ENCODE results near the gene GMDS. TPM values are rescaled to one million over a fixed set of nuclear protein-coding genes. Genes with fewer than 3 reads are reported as not detected.

GMDS gene
- total and polyA plus RNA-seq, 2 donors (not counting 3 experiments of a cell fraction or from before 2014, with no cell fraction given): 9.8 to 23.5 TPM

DNA sequence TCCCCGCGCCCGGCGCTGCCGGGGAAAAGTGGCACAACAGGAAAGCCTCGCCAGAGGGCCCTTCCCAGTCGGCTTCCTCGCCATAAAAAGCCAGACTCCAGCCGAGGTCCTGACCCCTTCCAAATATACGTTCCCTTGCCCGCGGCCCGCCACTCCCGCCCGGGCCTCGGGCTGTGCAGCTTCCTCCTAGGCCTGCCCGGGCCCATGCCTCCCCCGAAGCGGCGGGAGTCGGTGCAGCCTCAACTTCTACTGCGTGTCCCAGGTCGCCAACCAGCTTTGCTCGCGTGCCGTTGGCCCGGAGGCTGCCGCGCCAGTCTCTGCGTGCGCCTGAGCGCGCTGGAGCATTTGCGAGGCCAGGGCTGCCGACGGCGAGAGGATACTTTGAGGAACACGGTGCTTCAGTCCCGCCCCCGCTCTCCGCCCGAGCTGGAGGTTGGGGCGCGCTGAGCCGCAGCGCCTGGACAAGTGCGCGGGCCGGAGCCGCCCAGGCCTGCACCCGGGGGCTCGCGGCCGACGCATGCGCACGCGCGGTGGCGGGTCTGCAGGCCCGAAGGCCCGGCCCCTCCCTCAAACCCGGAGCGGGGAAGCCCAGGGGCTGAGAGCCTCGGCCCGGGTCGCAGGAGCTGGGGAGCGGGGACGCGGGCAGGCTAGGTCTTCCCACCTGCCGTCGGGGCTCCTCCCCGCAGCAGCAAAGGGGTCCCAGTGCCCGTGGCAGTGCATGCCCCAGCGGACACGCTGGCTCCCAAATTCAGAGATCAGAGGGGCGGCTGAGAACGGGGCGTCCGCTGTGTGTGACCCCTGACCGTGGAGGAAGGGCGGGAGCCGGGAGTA lies 625.5 kb downstream of the GMDS start:
- Histone ChIP-seq H2AFZ (ENCODE audit: low read depth, low read length) (peak overlapping the region; percentile 41), H3K4me1 (ENCODE audit: control insufficient read depth, extremely low read depth, insufficient read depth, low read length) (peaks cover 45% of the 10 kb centered on the region), H3K4me2 (ENCODE audit: insufficient read depth, low read length) (peak overlapping the region; percentile 0), H3K79me2 (ENCODE audit: control insufficient read depth, insufficient read depth, low read length) (peaks cover 21% of the 10 kb centered on the region), H3K36me3 (ENCODE audit: control insufficient read depth in 2 of 2, extremely low read depth in 1 of 2, insufficient read depth in 2 of 2, low read length in 2 of 2) (no peaks in the 10 kb centered on the region), H3K9ac (replicated peaks; ENCODE audit: extremely low read depth, insufficient read depth, low read length) (no peak overlapping the region), H3K4me3 (replicated peaks in 1 of 3; ENCODE audit: insufficient read depth in 1 of 3, low read depth in 1 of 3, low read length in 3 of 3) (peak overlapping the region in 1 of 3 experiments; percentile 17), H3K9me3 (replicated peaks; ENCODE audit: control insufficient read depth, insufficient read depth, low read length) (no peaks in the 10 kb centered on the region), H3K27me3 (ENCODE audit: control insufficient read depth in 2 of 2, insufficient read depth in 2 of 2, low read length in 2 of 2) (no peaks in the 10 kb centered on the region), H3K27ac (ENCODE audit: insufficient read depth, low read depth, low read length) (no peak overlapping the region), H4K20me1 (replicated peaks; ENCODE audit: control insufficient read depth, extremely low read depth, insufficient read depth, low read length) (no peaks in the 10 kb centered on the region), H3K9me1 (replicated peaks; ENCODE audit: control insufficient read depth, extremely low read depth, insufficient read depth, low read length) (no peaks in the 10 kb centered on the region)
- ChIA-PET CTCF (interaction anchor here (1.4 kb wide), 2 partner anchors 8 to 484 kb away, joined by 3 to 4 read pairs; no protein-coding TSS in a partner anchor), POLR2A (no interaction called here)
- dilution Hi-C loops (cut with MboI; ENCODE audit: extremely low pct_ligation_motif_present, low sequenced_read_pairs) (loop anchor here (25.0 kb wide), 1 partner anchor 492 kb away; no protein-coding TSS in a partner anchor), intact Hi-C loops (cut with micrococcal nuclease) (loop anchor here (5.0 to 10.0 kb wide), 3 partner anchors 407 to 1445 kb away; partner anchors contain the start of gene RIPK1)
- DNase-seq (ENCODE audit: low read depth, low spot score) (peak; percentile 61), FAIRE-seq (peak; percentile 47)
- no TSS peak for BruUV-seq (replicated peaks)
- TF ChIP-seq FOS (IDR thresholded peaks at IDR 0.05; ENCODE audit: borderline replicate concordance, insufficient read depth, low read length) (no peak), GATA2 (IDR thresholded peaks at IDR 0.05; ENCODE audit: insufficient read depth, insufficient read length, low read depth, low read length) (no peak), JUN (IDR thresholded peaks at IDR 0.05; ENCODE audit: borderline replicate concordance, insufficient read depth, insufficient read length, low read depth) (no peak), EZH2 (IDR thresholded peaks at IDR 0.05; ENCODE audit: borderline replicate concordance, low read depth, low read length, severe bottlenecking) (no peak), POLR2AphosphoS5 (IDR thresholded peaks at IDR 0.05; ENCODE audit: insufficient read depth, low read depth, low read length) (peak; percentile 1)

Data from endothelial cell of umbilical vein (primary cell).